ENCODE data around the gene THADA.
"Not testable (repeated sequence)": the region's sequence is repeated elsewhere in the genome, so short reads cannot be mapped to it uniquely, and the experiment has no call there.

Gene THADA

GRCh38 chr2:43410055-43410604 lies 185.7 kb downstream of the THADA start:
- no peak for DNase-seq

GRCh38 chr2:43408407-43409160 lies 187.3 kb downstream of the THADA start:
- DNase-seq, result no peak

- no peak for DNase-seq
Observed at GRCh38 chr2:43407935-43408334, 187.9 kb downstream of the THADA start.

DNA sequence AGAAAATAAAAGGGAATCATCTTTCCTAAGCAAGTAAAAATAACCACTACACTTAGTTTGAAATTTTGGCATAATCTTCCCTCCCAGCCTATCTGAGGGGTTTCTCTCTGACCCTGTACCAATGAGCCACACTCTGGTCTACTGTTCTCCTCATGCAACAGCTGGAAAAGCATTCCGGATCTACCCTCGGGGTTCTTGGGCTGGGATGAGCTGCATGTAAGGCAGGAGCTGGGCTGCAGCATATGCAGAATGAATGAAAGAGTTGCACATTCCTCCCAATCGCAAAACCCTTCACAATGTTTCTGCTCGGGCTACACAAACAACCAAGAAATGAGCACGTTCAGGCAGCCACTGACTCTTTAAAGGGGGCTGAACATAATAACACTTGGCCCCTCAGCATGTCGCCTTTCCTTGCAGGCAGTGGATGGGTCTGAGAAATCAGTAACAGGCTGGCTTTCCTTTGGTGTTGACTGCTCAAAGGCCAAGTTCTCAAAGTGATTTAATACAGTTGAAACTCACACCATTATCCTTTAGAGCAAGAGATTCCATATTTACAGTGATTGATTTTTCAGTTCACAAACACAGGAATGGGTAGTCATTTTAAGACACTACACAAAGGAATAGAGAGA lies 189.1 kb downstream of the THADA start:
- no peak for DNase-seq

DNA sequence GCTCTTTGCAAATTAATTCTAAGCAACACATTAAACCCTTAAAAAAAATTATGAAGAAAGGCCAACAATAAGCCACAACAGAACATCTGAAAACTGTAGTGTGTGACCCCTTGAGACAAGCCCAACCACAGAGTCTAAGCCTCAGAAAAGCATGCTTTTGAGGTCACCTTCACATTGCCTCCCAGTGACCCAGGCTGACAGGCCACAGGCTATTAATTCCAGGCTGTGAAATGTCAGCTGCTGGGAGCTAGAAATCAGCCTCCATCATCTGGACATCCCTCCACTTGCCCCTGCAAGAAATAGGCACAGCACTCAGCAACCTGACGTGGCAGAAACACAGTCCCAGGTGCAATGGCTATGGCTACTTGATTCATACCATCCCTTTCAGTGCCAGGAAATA lies 190.0 kb downstream of the THADA start:
- DNase-seq, result no peak

GRCh38 chr2:43402452-43402937 lies 193.3 kb downstream of the THADA start:
- no peak for DNase-seq

- no peak for DNase-seq
Observed at GRCh38 chr2:43402002-43402401, 193.8 kb downstream of the THADA start.

GRCh38 chr2:43400508-43400907 lies 195.3 kb downstream of the THADA start:
- no peak for DNase-seq

DNA sequence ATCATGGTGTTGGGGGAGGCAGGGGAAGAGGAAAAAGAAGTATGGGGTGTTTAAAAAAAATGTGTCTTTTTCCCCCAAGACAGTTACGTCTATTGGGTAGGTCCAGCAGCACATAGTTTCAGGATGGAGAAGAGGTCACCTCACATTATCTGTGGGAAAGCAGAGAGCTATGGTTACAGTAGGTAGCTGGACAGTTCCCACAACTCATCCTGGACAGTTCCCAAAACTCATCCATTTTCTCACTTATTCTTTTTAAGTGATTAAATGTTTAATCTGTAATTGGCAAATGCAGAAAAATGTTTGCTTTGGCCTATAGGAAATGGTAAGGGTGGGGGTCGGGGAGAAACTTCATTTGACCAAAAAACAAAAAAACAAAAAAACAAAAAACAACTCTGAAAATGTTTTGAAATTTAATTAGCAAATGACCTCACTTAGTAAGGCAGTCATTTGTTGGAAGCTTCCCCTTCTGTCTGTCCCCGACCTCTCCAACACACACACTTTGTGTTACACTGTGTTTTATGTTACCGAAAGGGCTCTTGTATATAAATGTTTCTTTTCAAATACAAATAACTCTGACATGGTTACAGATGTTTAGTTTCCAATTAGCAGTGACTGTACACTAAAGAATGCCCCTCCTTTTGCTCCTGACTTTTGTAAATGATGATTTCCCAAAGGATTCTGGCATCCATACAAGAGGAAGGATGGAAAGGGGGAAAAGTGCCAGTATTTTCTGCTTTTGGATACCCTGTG lies 196.1 kb downstream of the THADA start:
- DNase-seq, result no peak

- no peak for DNase-seq
Observed at GRCh38 chr2:43399098-43399497, 196.7 kb downstream of the THADA start.

DNA sequence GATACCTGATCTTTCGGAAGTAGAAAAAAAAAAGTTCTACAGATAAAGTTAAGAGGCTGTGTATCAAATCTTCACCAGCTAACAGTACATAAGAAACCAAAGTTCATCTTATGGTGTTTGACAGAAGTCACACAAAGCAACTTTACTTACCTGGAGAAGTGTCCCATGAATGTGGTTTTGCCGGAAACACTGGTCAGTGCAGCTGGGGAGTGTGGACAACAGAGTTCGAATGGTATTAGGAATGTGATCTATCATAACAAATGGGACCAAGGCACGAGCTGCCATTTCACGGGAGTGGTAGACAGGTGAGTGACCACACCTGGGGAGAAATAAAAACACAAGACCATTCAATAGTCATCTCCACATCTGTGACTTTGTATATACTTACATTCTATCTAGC lies 198.0 kb downstream of the THADA start:
- DNase-seq, result no peak

DNA sequence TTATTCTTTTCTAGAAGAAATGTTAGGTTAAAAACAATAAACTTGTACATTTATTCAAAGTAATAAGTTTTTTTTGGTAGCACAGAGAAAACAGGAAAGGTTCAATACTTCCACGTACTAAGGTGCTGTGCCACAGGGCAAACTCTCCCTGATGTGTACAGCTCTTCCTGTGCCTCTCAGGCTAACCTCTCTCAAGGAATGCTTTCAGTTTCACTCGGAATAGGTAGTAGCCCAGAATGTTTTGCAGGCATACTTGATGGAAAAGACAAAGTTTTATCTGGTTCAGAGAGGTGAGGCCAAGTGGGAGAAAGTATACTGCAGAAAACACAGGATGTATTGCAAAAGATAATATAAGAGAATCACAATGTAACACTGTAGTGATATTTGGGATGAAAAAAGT lies 198.4 kb downstream of the THADA start:
- DNase-seq, result no peak

- DNase-seq, result not testable (repeated sequence)
Observed at GRCh38 chr2:43396344-43396743, 199.5 kb downstream of the THADA start.

- DNase-seq, result no peak
Observed at GRCh38 chr2:43393918-43394317, 201.9 kb downstream of the THADA start.

DNA sequence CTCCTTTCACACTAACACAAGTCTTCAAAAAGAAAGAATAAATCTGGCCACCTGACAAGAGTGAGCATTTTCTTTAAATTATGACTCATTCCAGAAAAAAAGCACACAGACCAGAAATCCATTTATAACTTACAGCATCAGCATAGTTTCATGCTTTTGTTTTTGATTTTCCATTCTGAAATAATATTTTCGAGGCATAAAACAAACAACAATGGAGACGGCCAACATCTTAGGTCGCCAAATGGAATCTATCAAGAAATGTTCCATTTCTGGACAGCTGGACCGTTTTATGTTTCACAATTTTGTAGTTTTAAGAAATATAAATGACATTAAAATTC lies 204.0 kb downstream of the THADA start:
- no peak for DNase-seq

GRCh38 chr2:43391201-43391877 lies 204.5 kb downstream of the THADA start:
- DNase-seq, result no peak

GRCh38 chr2:43389581-43390466 lies 206.0 kb downstream of the THADA start:
- no peak for DNase-seq

- DNase-seq, result no peak
Observed at GRCh38 chr2:43388371-43388770, 207.5 kb downstream of the THADA start.

DNA sequence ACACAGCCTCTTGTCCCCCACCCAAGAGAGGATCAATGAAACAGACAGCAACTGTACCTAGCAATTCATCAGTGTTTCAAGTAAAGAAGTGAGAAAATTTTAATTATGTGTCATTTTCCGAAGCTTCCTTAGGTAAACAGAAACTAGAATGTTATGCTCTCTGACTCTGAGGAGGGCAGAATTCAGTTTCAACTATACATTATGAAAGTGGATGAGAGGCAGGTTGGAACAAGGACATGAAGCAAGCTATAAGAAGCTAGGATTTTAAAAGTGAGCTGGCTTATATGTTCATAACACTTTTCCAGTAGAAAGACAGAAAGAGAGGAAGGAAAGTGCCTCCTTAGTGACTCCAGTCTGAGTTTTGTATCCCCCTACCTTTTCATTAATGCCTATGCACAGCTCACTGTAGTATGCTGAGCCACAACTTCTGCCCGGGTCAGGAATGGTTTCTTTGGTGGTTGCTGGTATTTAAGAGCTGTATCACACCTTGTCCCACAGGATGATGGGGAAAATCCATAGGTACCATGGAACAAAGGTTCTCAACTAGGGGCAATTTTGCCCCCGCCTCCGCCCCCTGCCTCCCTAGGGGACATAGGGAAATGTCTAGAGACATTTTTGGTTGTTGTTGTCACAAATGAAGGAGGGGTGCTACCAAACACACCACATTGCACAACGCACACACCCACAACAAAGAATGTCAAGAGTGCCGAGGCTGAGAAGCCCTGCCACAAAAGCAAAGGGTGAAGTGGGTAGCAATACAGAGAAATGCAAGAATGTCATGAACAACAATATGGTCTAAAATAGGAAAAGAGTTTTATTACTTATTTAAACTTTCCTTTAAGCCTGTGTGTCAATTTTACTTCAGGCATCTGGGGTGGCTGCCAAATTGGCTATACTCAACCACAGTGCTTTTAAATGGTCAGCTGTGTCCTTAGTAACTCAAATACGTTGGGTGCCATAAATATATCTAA lies 208.5 kb downstream of the THADA start:
- DNase-seq, result no peak

DNA sequence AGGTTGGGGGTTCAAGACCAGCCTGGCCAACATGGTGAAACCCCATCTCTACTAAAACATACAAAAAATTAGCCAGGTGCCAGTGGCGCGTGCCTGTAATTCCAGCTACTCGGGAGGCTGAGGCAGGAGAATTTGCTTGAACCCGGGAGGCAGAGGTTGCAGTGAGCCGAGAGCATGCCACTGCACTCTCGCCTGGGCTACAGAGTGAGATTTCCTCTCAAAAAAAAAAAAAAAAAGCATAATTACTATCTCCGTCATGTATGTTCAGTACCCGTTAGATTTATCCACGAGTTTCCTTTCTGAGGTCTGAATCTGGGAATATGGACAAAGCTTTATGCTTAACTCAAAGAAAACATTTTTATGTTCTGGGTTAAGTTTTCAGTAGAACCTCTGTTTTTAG lies 209.2 kb downstream of the THADA start:
- DNase-seq, result not testable (repeated sequence)

DNA sequence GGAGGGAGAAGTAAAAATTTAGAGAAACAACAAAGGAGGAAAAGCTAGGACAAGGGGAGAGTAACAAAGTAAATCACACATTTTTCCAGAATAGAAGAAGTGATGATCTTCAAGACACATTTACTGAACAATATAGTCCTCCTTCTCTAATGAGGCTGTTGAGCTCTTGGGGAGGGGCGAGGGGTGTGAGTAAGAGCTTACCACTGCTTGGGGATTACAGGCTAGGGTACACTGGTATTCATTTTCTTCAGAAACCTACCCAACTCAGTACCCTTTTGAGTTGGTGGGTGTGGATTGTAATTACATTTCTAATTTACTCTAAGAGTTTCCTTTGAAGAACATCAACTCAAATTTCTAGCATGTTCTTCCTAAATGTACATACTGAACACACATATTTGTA lies 211.7 kb downstream of the THADA start:
- DNase-seq, result no peak
